IPS-20b (cell line): ENCODE measurements around the gene HNRNPA0.
A peak's percentile ranks its signal among the peaks of the same experiment; 100 is the strongest.

Experiments used
- H3K27ac ChIP-seq: one replicate; pipeline ENCODE4 v1.5.1; 2013; ENCODE audit warnings: low read length
- H3K27me3 ChIP-seq: 2 replicates; pipeline ENCODE4 v1.6.1; 2013; ENCODE audit warnings: mild to moderate bottlenecking, low read length, inconsistent platforms; ENCODE audit not compliant: insufficient read depth
- H3K36me3 ChIP-seq: 2 replicates; pipeline ENCODE4 v1.6.1; 2013; ENCODE audit warnings: low read depth, mild to moderate bottlenecking, inconsistent platforms, low read length, moderate library complexity; ENCODE audit not compliant: insufficient read depth
- H3K4me1 ChIP-seq: 2 replicates; pipeline ENCODE4 v1.6.1; 2013; ENCODE audit warnings: mild to moderate bottlenecking, control low read depth, inconsistent platforms, low read length, moderate library complexity; ENCODE audit not compliant: insufficient read depth
- H3K4me3 ChIP-seq: 2 replicates; pipeline ENCODE4 v1.5.1; 2013; ENCODE audit warnings: mild to moderate bottlenecking, low read length, inconsistent platforms
- H3K9ac ChIP-seq: 2 replicates; pipeline ENCODE4 v1.6.1; 2013; ENCODE audit warnings: low read depth, mild to moderate bottlenecking, inconsistent platforms, low read length, moderate library complexity
- H3K9me3 ChIP-seq: 2 replicates; pipeline ENCODE4 v1.6.1; 2013; ENCODE audit warnings: mild to moderate bottlenecking, low read depth, low read length, inconsistent platforms; ENCODE audit not compliant: insufficient read depth

HNRNPA0 gene

DNA sequence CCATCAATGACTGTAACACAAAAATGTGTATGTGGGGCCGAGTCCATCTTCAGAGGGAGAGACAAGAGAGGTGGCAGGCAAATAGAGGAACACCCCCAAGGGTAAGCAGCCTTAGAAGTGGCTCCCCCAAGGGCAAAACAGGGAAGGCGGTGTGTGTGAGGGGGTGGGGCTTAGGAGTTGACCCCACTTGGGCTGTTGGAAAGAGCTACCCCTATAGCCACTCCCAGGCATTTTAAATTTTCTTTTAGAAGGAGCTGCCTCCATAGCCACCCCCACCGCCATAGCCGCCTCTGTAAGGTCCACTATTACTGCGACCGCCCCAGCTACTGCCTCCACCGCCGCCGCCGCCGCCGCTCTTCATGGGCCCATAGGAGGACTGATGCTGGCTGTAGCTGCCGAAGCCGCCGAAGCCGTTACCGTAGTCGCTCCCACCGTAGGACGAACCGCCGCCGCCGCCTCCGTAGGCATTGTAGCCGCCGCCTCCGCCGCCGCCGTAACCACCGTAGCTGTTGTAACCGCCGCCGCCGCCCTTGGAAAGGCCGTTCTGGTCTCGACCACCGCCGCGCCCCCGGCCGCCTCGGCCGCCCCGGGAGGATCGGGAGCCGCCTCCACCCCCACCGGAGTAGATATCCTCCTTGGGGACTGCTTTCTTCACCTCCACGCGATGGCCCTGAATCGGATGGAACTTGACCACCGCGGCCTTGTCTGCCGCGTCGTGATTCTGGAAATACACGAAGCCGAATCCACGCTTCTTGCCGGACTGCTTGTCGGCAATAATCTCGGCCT, 1.1 kb downstream of the HNRNPA0 start:
- H3K4me3 ChIP-seq, result peak overlapping the region; percentile 77
- H3K27me3 ChIP-seq, result no peaks in the 10 kb centered on the region
- H3K36me3 ChIP-seq, result peaks cover 33% of the 10 kb centered on the region
- H3K27ac ChIP-seq, result peak overlapping the region; percentile 98
- H3K4me1 ChIP-seq, result peaks cover 8% of the 10 kb centered on the region
- H3K9ac ChIP-seq, result peak overlapping the region; percentile 99
- H3K9me3 ChIP-seq, result no peaks in the 10 kb centered on the region

DNA sequence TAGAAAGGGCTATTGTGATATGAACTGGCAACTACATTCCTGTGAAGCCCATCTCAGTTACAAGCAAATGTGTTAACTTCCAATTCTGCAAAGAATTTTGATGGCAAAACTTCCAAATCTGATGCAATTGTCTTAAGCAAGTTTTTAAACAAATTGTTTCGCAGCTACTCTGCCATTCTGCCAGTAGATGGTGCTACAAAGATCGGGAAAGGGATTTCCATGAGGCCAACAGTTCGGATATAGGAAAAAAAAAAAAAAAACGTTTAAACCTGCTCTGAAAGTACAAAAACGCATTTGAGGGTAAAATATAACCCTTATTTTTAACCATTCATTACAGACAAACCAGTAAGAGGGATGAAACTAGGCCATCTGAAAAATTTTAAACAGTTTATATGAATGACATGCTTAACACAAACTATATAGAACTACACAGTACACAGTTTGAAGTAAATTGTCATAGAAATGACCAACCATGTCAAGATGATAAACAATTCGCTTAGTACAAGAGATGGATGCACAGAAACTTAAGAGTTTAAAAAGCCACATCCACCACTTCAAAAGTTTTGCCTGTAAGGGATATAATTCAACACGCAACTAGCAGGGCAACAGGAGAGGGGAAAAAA, 2.2 kb downstream of the HNRNPA0 start:
- H3K9ac ChIP-seq, result peak overlapping the region; percentile 99
- peaks cover 33% of the 10 kb centered on the region for H3K36me3 ChIP-seq
- H3K27me3 ChIP-seq, result no peaks in the 10 kb centered on the region
- H3K9me3 ChIP-seq, result no peaks in the 10 kb centered on the region
- no peak overlapping the region for H3K27ac ChIP-seq
- H3K4me3 ChIP-seq, result peak overlapping the region; percentile 77
- H3K4me1 ChIP-seq, result peaks cover 8% of the 10 kb centered on the region

DNA sequence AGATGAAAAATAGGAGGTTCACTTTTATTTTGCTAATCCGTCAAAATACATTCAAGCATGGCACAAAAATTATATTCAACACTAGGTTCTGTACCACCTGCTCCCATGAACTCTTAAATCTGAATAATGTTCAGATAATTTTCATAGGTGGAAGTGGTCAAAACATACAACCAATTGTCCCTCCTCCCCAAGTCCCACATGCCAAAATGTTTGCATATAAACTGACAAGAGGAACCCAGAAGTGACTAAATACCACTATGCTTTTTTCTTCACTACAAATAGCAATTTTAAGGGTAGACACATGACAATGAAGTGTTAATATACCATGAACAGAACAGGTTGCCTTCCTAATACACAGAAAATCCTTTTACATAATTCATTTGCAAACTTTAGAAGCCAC, 3.7 kb downstream of the HNRNPA0 start:
- Histone ChIP-seq H3K27ac (no peak overlapping the region), H3K36me3 (peaks cover 33% of the 10 kb centered on the region), H3K4me3 (peak overlapping the region; percentile 77; the same call in 1 of the 2 replicates), H3K27me3 (no peaks in the 10 kb centered on the region), H3K9ac (no peak overlapping the region), H3K4me1 (peaks cover 8% of the 10 kb centered on the region), H3K9me3 (no peaks in the 10 kb centered on the region)

DNA sequence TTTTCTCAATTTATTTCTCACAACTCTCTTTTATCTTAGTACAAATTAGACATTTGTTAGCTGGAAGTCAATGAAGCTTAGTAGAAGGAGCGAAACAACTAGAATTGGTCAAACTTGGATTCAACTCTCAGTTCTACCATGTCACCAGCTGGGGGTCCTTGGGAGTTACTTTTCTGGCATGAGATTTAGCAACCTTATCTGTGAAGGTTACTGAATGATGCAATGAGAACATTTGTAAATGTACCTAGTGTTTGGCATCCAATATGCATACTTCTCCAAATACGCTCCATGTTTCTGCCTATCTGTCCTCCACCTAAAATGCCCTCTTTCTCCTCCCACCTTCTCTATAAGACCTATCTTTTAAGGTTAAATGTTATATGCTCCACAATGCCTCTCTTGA, 6.3 kb downstream of the HNRNPA0 start:
- no peak overlapping the region for H3K9ac ChIP-seq
- H3K4me3 ChIP-seq, result no peak overlapping the region
- H3K4me1 ChIP-seq, result peaks cover 8% of the 10 kb centered on the region
- no peaks in the 10 kb centered on the region for H3K9me3 ChIP-seq
- no peak overlapping the region for H3K27ac ChIP-seq
- peaks cover 28% of the 10 kb centered on the region for H3K36me3 ChIP-seq
- H3K27me3 ChIP-seq, result no peaks in the 10 kb centered on the region

DNA sequence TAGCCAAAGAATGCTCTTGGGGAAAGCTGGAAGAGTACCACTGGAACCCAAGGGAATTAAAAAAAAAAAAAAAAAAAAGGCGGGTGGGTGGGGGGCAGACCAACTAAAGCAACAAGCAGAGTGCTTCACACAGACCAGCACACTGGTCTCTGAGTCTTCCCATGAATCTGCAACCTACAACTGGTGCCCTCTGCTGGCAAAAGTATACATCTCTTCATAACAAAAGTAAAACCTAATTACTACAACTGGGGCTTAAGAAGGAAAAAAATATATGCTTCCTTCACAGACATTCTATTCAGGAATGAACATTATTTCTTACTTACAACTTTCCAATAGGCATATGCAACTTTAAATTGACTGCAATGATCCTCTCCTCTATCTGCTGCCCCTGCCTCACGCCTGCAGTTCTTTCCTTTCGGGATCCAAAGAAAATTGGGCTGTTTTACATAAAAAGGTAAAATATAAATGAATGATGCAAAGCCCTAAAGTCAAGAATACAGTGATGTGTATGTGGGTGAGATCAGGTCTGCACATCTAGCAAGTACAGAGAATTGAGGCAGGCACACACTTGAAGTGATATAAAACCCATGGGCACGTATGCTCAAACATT, 11.0 kb downstream of the HNRNPA0 start:
- Histone ChIP-seq H3K9ac (no peak overlapping the region), H3K9me3 (no peaks in the 10 kb centered on the region), H3K4me3 (no peak overlapping the region), H3K4me1 (no peaks in the 10 kb centered on the region), H3K27ac (no peak overlapping the region), H3K27me3 (no peaks in the 10 kb centered on the region), H3K36me3 (no peaks in the 10 kb centered on the region)

DNA sequence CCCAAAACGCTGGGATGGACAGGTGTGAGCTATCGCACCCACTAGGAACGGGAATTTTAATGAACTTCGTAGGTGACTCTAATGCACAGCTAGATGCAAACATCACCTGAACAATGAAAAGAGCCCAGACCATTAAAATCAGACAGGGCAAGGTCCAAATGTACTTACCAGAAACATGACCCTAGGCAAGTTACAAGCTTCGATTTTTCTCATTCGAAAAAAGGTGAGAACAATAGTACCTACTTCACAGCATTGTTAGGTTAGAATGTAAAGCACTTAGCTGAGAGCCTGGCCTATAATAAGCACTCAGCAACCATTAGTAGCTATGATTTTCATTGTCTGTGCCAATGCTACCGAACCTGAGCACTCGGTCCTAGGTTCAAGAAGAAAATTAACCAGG, 12.4 kb downstream of the HNRNPA0 start:
- H3K9ac ChIP-seq, result no peak overlapping the region
- no peaks in the 10 kb centered on the region for H3K36me3 ChIP-seq
- no peaks in the 10 kb centered on the region for H3K27me3 ChIP-seq
- no peak overlapping the region for H3K4me3 ChIP-seq
- no peaks in the 10 kb centered on the region for H3K9me3 ChIP-seq
- H3K4me1 ChIP-seq, result no peaks in the 10 kb centered on the region
- H3K27ac ChIP-seq, result no peak overlapping the region

DNA sequence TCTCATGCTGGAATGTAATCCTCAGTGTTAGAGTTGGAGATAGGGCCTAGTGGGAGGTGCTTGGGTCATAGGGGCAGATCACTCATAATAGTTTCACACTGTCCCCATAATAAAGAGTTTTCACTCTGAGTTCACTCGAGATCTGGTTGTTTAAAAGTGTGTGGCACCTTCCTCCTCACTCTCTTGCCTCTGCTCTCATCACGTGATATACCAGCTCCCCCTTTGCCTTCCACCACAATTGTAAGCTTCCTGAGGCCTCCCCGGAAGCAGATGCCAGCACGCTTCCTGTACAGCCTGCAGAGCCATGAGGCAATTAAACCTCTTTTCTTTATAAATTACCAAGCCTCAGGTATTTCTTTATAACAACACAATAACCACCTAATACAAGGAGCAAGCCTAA, 14.4 kb downstream of the HNRNPA0 start:
- no peak overlapping the region for H3K9ac ChIP-seq
- H3K4me1 ChIP-seq, result no peaks in the 10 kb centered on the region; the same call in 1 of the 2 replicates
- H3K27ac ChIP-seq, result no peak overlapping the region
- H3K36me3 ChIP-seq, result no peaks in the 10 kb centered on the region
- H3K4me3 ChIP-seq, result no peak overlapping the region
- no peaks in the 10 kb centered on the region for H3K27me3 ChIP-seq
- no peaks in the 10 kb centered on the region for H3K9me3 ChIP-seq

DNA sequence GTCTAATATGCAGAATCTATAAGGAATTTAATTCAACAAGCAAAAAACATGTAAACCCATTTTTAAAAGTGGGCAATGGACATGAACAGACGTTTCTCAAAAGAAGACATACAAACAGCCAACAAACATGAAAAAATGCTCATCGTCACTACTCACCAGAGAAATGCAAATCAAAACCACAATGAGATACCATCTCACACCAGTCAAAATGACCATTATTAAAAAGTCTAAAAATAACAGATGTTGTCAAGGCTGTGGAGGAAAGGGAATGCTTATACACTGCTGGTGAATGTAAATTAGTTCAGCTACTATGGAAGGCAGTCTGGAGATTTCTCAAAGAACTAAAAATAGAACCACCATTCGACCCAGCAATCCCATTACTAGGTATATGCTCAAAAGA, 15.2 kb downstream of the HNRNPA0 start:
- Histone ChIP-seq H3K27me3 (no peaks in the 10 kb centered on the region), H3K9ac (no peak overlapping the region), H3K4me3 (no peak overlapping the region), H3K9me3 (no peaks in the 10 kb centered on the region), H3K4me1 (peaks cover 3% of the 10 kb centered on the region; the same call in 1 of the 2 replicates), H3K27ac (no peak overlapping the region), H3K36me3 (no peaks in the 10 kb centered on the region)

DNA sequence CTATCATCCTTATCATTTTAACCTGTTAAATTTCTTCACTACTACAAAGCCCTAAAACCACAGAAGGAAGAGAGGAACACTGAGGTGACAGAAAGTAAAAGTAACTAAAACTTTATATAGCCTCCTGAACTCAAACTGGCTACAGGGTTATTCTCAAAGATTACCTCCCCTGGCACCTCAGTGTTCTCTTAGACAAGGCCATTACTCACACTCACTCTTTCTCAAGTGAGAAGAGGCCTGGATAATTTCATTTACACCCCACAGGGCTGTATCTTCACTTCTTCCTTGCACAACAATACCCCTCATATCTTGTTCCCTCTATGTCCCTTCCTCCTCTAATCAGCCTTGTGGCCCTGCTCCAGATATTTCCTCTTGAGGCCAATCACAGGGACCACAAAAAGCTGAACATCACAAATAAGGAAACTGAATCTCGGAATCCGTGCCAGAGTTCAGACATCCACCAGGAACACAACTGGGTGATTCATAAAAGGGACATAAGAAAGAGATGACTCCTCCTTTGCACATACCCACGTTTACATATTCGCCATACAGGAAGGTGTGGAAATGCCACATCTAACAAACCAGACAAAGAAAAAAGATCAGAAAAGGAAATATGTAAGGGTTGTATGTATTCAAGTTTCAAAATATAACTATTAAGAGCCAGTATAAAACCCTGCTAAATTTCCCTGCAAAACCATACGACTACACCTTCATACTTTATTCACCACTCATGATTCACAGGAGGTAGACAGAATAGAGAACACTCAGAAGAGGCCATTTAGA, 16.6 kb downstream of the HNRNPA0 start:
- H3K9me3 ChIP-seq, result no peaks in the 10 kb centered on the region
- no peaks in the 10 kb centered on the region for H3K27me3 ChIP-seq
- no peaks in the 10 kb centered on the region for H3K36me3 ChIP-seq
- H3K4me3 ChIP-seq, result no peak overlapping the region
- peaks cover 3% of the 10 kb centered on the region; the same call in 1 of the 2 replicates for H3K4me1 ChIP-seq
- H3K9ac ChIP-seq, result no peak overlapping the region
- no peak overlapping the region for H3K27ac ChIP-seq

DNA sequence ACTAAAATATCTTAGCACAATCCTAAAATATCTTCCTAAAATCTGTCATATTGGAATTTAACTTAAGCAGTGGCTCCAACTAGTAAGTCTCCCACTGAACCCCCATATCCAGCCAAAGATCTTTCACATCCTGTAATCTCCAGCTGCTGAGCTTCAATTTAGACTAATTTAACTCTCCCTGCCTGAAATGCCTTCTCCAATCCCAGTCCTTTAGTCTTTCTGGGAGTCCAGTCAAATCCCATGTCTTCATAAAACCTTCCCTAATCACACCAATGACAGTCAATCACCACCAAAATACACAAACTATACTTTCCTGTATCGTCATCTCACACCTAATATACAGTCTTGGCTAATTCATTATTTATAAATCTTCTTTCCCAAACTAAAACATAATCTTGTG, 17.7 kb downstream of the HNRNPA0 start:
- Histone ChIP-seq H3K27ac (no peak overlapping the region), H3K36me3 (no peaks in the 10 kb centered on the region), H3K9me3 (no peaks in the 10 kb centered on the region), H3K4me3 (peak overlapping the region; percentile 96; the same call in 1 of the 2 replicates), H3K9ac (peak overlapping the region; percentile 96; the same call in 1 of the 2 replicates), H3K27me3 (no peaks in the 10 kb centered on the region), H3K4me1 (peaks cover 3% of the 10 kb centered on the region; the same call in 1 of the 2 replicates)

DNA sequence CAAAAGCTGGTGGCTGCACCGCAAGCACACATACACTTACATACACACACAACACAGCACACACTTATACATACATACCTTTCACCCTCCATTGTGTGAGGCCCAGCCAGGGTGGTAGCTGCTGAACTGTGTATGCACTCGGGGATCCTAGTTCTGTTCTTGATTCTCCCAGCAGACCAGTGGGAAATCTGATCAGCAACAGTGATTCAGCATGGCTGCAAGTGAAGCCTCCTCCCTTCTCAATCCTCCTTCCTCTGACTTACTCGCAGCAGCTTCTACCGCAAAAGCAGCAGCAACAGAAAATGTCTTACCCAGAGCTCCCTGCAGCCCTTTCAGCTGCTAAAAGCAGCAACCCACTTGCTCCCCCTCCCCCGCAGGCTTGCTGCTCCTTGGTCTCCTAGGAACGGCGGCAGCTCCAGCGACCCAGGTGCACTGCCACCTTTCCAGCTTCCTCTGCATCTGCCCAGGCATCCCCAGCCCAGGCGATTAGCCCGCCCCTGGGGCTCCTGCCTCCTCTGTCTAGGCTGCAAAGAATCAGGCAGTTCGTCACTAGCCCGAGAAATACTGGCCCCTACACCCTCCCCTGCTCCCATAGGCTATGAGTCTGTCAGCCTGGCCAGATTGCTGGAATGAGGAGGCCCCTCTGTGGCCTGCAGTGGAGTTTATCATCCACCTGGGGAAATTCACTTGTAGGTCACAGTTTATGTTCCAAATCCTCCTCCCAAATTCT, 18.4 kb downstream of the HNRNPA0 start, which contains the start of gene KLHL3:
TSS of gene KLHL3 (minus strand) at position 535 of the 730 bp plus-strand sequence. CDS start at position 92, 443 bp downstream.
- H3K9ac ChIP-seq, result peak within 1 kb of the TSS; percentile 96
- peak within 1 kb of the TSS; percentile 96 for H3K4me3 ChIP-seq
- peaks cover 3% of the 10 kb centered on the region; the same call in 1 of the 2 replicates for H3K4me1 ChIP-seq
- no peaks in the 10 kb centered on the region for H3K27me3 ChIP-seq
- H3K36me3 ChIP-seq, result no peaks in the 10 kb centered on the region
- no peaks in the 10 kb centered on the region for H3K9me3 ChIP-seq
- H3K27ac ChIP-seq, result peak within 1 kb of the TSS; percentile 73
